Fibroblast of villous mesenchyme (primary cell): Measurements from ENCODE around the gene MED12L. TPM values are rescaled to one million over a fixed set of nuclear protein-coding genes. Genes with fewer than 3 reads are reported as not detected.

Experiments
- DNase-seq: peaks from one replicate; pipeline ENCODE4 v3.0.0-alpha.2; 2010; ENCODE audit warnings: low read depth
- H3K4me3 ChIP-seq: 2 replicates; pipeline ENCODE4 v1.5.1; 2011; ENCODE audit warnings: low read depth, mild to moderate bottlenecking, low read length
- CTCF ChIP-seq: IDR thresholded peaks from 2 replicates; pipeline ENCODE4 v1.5.1; 2012; ENCODE audit warnings: low read depth, mild to moderate bottlenecking, low read length; ENCODE audit not compliant: insufficient read depth
- total RNA-seq: library from RNA; depleted of rRNA; stranded (reverse); fragments of >200 nt; gene quantifications from 2 replicates; pipeline ENCODE4 v1.2.3, GENCODE V29; 2012

MED12L gene
- total RNA-seq, 1 donor = 1.3 TPM

DNA sequence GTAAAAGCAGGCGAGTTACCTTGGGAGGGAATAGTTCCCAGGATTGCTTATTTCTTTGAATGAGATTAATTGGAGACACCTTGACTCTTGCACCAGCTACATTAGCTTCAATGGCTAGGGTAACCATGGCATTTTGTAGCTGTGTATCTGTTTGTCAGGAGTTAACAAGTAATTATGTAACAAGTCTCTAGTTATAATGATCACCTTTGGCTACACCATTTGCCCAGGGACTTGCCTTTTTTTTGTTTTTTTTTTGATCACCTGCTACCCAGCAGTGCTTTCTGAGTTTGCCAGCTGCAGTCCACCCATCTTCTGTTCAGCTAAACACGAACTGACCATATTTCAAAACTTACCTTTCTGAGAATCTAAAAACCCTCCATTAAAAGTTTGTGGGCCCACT lies 2.2 kb downstream of the MED12L start:
- no peak overlapping the region for H3K4me3 ChIP-seq
- no peak for DNase-seq
- TF ChIP-seq CTCF = no peak

GRCh38 chr3:151091685-151092345 lies 6.4 kb downstream of the MED12L start:
- TF ChIP-seq CTCF = no peak
- H3K4me3 ChIP-seq = no peak overlapping the region
- no peak for DNase-seq

GRCh38 chr3:151093148-151093547 lies 7.7 kb downstream of the MED12L start:
- H3K4me3 ChIP-seq = no peak overlapping the region
- no peak for TF ChIP-seq CTCF
- DNase-seq = no peak

DNA sequence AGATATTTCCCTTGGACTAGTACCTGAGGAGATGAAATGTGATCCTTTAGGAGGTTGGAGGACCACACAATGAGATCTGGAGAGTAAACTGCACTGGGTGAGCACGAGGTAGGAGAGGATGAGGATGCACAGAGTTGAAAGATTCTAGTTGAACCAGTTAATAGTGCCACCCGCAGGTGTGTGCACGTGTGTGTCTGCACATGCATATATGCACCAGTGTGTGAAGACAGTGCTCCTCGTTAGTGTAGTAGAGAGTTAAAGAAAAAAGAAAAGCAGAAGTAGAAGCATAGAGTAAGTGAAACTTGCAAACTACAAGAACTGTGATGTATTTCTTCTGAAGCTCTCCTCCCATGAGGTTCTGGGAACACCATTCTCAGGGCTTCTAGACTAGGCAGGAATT lies 8.4 kb downstream of the MED12L start:
- no peak overlapping the region for H3K4me3 ChIP-seq
- TF ChIP-seq CTCF = no peak
- no peak for DNase-seq

DNA sequence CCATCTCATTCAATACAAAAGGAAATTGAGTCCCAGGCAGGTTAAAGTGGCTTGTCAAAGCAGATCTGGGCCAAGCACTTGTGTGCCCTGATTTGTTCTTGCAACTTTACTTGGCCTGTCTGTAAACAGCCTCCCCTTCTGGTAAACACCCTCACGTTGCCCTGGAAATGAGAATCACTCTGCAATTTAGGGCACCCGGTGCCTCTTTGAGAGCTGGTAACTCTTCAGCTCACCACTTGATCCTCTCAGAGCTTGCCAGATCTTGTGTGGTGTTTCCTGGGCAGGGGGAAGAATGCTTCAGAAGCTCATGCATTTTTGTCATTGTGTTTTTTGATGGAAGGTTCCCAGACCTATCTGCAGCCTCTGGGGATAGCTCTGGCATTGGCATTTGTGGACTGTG lies 11.3 kb downstream of the MED12L start:
- no peak overlapping the region for H3K4me3 ChIP-seq
- no peak for TF ChIP-seq CTCF
- no peak for DNase-seq

DNA sequence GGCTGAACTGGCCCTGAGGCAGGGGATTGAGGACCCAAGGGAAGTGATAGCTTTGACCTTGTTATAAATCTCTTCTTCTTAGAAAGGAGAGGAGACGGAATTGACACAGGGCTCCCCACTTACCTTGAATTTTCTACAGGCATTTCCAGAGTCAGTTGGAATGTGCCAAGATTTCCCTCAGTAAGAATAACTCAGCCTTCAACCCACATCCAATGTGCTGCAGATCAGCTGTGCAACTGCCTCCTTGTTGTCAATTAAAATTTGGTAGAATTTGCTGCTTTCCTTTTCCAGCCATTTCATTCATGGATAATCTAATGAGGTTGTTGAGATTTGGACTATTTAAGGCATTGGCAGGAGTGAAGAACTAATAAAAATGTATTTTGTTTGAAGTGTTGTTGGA lies 14.6 kb downstream of the MED12L start:
- no peak for DNase-seq
- no peak for TF ChIP-seq CTCF
- H3K4me3 ChIP-seq = no peak overlapping the region
